Activated CD4-positive, alpha-beta memory T cell treated with anti-CD3 and anti-CD28 coated beads for 36 hours (primary cell): Measurements from ENCODE around the gene TOMM20. TPM values are rescaled to one million over a fixed set of nuclear protein-coding genes. Genes with fewer than 3 reads are reported as not detected.
A peak's percentile ranks its signal among the peaks of the same experiment; 100 is the strongest.

ENCODE experiments used
- CTCF ChIA-PET: fragments of 350-600 bp; sonication (Branson Sonifier 250); formaldehyde crosslinking; loops from one replicate; lab custom pipeline; 2021; ENCODE audit warnings: antibody characterized with exemption, inconsistent platforms; lab: Charles Lee
- POLR2A ChIA-PET: fragments of 350-600 bp; sonication (Branson Sonifier 250); formaldehyde crosslinking; loops from one replicate; lab custom pipeline; 2021; ENCODE audit warnings: antibody characterized with exemption; lab: Charles Lee
- DNase-seq: peaks from one replicate; pipeline ENCODE4 v3.0.0-alpha.2; 2020
- H3K27ac Mint-ChIP-seq: one replicate; pipeline ENCODE4 v1.8.0; 2021; ENCODE audit warnings: mixed read lengths
- H3K27me3 Mint-ChIP-seq: one replicate; pipeline ENCODE4 v1.8.0; 2021; ENCODE audit warnings: mixed read lengths
- H3K36me3 Mint-ChIP-seq: one replicate; pipeline ENCODE4 v1.8.0; 2021; ENCODE audit warnings: mixed read lengths
- H3K4me1 Mint-ChIP-seq: one replicate; pipeline ENCODE4 v1.8.0; 2021; ENCODE audit warnings: low read depth, mixed read lengths
- H3K4me3 Mint-ChIP-seq: one replicate; pipeline ENCODE4 v1.8.0; 2021; ENCODE audit warnings: mild to moderate bottlenecking, mixed read lengths
- H3K9me3 Mint-ChIP-seq: one replicate; pipeline ENCODE4 v1.8.0; 2021; ENCODE audit warnings: mixed read lengths
- intact Hi-C: fragments of 100-400 bp; cut with micrococcal nuclease; formaldehyde crosslinking; loops from one replicate; pipeline ENCODE4 v1.15.1; 2023
- total RNA-seq, 2 experiments: library from RNA; stranded (reverse); gene quantifications; one replicate each; pipeline ENCODE4 v1.2.3, GENCODE V29; 2021

Gene TOMM20
- total RNA-seq, 2 experiments from 2014 or later = 127 to 142 TPM

DNA sequence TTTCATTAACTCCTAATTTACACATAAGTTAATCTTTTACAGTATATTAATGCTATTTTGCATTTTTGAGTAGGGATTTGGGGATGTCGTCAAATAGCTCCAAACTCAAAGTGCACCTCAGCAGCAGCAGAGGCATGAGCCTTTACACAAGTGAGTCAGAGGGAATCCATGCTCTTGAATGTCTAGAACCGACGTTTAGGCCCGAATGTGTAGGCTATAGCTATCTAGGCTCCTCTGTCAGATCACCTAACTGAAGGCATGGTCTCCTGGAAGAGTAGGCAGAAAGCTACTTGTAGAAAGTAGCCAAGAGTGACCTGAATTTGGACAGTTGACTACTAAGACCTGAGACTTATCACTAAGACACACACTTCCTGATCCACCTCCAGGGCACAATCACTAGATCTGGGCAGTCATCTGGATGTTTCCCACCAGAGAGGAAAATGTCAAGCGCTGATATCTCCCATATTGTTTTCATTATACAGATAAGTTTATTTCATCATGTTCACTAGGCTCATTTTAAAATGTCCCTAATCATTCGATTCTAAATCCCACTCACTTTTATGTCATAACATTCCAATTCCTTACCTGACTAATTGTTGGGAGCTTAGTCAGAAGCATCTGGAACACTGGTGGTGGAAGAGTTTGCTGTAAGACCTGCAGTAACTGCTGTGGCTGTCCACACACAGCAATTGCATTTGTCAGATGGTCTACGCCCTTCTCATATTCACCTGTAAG is 15.3 kb downstream of the TOMM20 start:
- Mint-ChIP-seq H3K27ac (no peak overlapping the region), H3K36me3 (peaks cover 58% of the 10 kb centered on the region), H3K4me3 (no peak overlapping the region), H3K4me1 (peaks cover 13% of the 10 kb centered on the region), H3K27me3 (no peaks in the 10 kb centered on the region), H3K9me3 (no peaks in the 10 kb centered on the region)
- intact Hi-C loops = no loop called here
- ChIA-PET CTCF (interaction anchor here (0.6 kb wide), 1 partner anchor 44 kb away, joined by 3 read pairs; no protein-coding TSS in a partner anchor), POLR2A (no interaction called here)
- DNase-seq = no peak

GRCh38 chr1:235112297-235113182 is 16.1 kb downstream of the TOMM20 start:
- H3K4me3 Mint-ChIP-seq = no peak overlapping the region
- H3K36me3 Mint-ChIP-seq = peaks cover 55% of the 10 kb centered on the region
- ChIA-PET CTCF (interaction anchor here (0.6 kb wide), 1 partner anchor 45 kb away, joined by 3 read pairs; no protein-coding TSS in a partner anchor), POLR2A (no interaction called here)
- H3K4me1 Mint-ChIP-seq = peaks cover 13% of the 10 kb centered on the region
- no peaks in the 10 kb centered on the region for H3K9me3 Mint-ChIP-seq
- no peaks in the 10 kb centered on the region for H3K27me3 Mint-ChIP-seq
- intact Hi-C loops = no loop called here
- DNase-seq = no peak
- H3K27ac Mint-ChIP-seq = no peak overlapping the region

- Mint-ChIP-seq H3K27me3 (no peaks in the 10 kb centered on the region), H3K36me3 (peaks cover 63% of the 10 kb centered on the region), H3K4me1 (peaks cover 22% of the 10 kb centered on the region), H3K27ac (no peak overlapping the region), H3K4me3 (no peak overlapping the region), H3K9me3 (no peaks in the 10 kb centered on the region)
- no peak for DNase-seq
- ChIA-PET POLR2A (no interaction called here), CTCF (no interaction called here)
- intact Hi-C loops = no loop called here
These were observed 17.5 kb downstream of the TOMM20 start for GRCh38 chr1:235111107-235111506.

GRCh38 chr1:235108876-235109275 is 19.8 kb downstream of the TOMM20 start:
- no peaks in the 10 kb centered on the region for H3K27me3 Mint-ChIP-seq
- H3K4me3 Mint-ChIP-seq = no peak overlapping the region
- ChIA-PET POLR2A (no interaction called here), CTCF (interaction anchor here (0.6 to 1.2 kb wide), 3 partner anchors 16 to 621 kb away, joined by 3 to 4 read pairs (median 3); no protein-coding TSS in a partner anchor)
- peaks cover 40% of the 10 kb centered on the region for H3K4me1 Mint-ChIP-seq
- no peaks in the 10 kb centered on the region for H3K9me3 Mint-ChIP-seq
- H3K27ac Mint-ChIP-seq = no peak overlapping the region
- intact Hi-C loops = loop anchor here (5.0 kb wide), 1 partner anchor 218 kb away; the partner anchor contains the start of genes ARID4B and GGPS1
- H3K36me3 Mint-ChIP-seq = peaks cover 52% of the 10 kb centered on the region
- no peak for DNase-seq

DNA sequence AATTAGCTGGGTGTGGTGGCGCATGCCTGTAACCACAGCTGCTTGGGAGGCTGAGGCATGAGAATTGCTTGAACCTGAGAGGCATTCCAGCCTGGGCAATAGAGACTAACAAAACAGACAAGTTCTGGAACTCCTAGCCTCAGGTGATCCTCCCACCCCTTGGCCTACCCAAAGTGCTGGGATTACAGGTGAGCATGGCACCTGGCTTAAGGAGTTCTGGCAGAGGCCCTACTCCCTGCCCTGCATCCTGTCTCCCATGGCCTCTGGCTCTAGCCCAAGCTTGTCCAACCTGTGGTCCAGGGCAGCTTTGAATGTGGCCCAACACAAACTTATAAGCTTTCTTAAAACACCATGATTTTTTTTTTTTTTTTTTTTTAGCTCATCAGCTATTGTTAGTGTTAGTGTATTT is 20.4 kb downstream of the TOMM20 start:
- Mint-ChIP-seq H3K36me3 (peaks cover 48% of the 10 kb centered on the region), H3K27ac (no peak overlapping the region), H3K4me1 (peaks cover 43% of the 10 kb centered on the region), H3K9me3 (no peaks in the 10 kb centered on the region), H3K27me3 (no peaks in the 10 kb centered on the region), H3K4me3 (no peak overlapping the region)
- no peak for DNase-seq
- CTCF ChIA-PET = interaction anchor here (0.6 to 1.2 kb wide), 3 partner anchors 15 to 621 kb away, joined by 3 to 4 read pairs (median 3); no protein-coding TSS in a partner anchor
- intact Hi-C loops = loop anchor here (5.0 kb wide), 1 partner anchor 219 kb away; the partner anchor contains the start of genes ARID4B and GGPS1
- POLR2A ChIA-PET = interaction anchor here (0.6 kb wide), 1 partner anchor 600 kb away, joined by 3 read pairs; no protein-coding TSS in a partner anchor

GRCh38 chr1:235107368-235108184 is 21.1 kb downstream of the TOMM20 start:
- ChIA-PET CTCF (interaction anchor here (1.0 to 1.2 kb wide), 2 partner anchors 14 to 16 kb away, joined by 3 read pairs; no protein-coding TSS in a partner anchor), POLR2A (interaction anchor here (0.6 kb wide), 1 partner anchor 599 kb away, joined by 3 read pairs; no protein-coding TSS in a partner anchor)
- Mint-ChIP-seq H3K36me3 (peaks cover 42% of the 10 kb centered on the region), H3K4me1 (peaks cover 47% of the 10 kb centered on the region), H3K9me3 (no peaks in the 10 kb centered on the region), H3K27ac (no peak overlapping the region), H3K4me3 (no peak overlapping the region), H3K27me3 (no peaks in the 10 kb centered on the region)
- intact Hi-C loops = loop anchor here (5.0 kb wide), 1 partner anchor 220 kb away; the partner anchor contains the start of genes ARID4B and GGPS1
- DNase-seq = no peak

GRCh38 chr1:235106457-235106856 is 22.2 kb downstream of the TOMM20 start:
- intact Hi-C loops = loop anchor here (5.0 kb wide), 1 partner anchor 221 kb away; the partner anchor contains the start of genes ARID4B and GGPS1
- Mint-ChIP-seq H3K36me3 (peaks cover 39% of the 10 kb centered on the region), H3K4me3 (no peak overlapping the region), H3K27me3 (no peaks in the 10 kb centered on the region), H3K9me3 (no peaks in the 10 kb centered on the region), H3K27ac (peak overlapping the region; percentile 50), H3K4me1 (peaks cover 49% of the 10 kb centered on the region)
- no peak for DNase-seq
- ChIA-PET POLR2A (interaction anchor here (0.7 kb wide), 1 partner anchor 847 kb away, joined by 3 read pairs; no protein-coding TSS in a partner anchor), CTCF (interaction anchor here (0.6 to 5.1 kb wide), 4 partner anchors 13 to 309 kb away, joined by 3 to 52 read pairs (median 4); no protein-coding TSS in a partner anchor)

- Mint-ChIP-seq H3K9me3 (no peaks in the 10 kb centered on the region), H3K27ac (peak overlapping the region; percentile 68), H3K27me3 (no peaks in the 10 kb centered on the region), H3K4me1 (peaks cover 39% of the 10 kb centered on the region), H3K4me3 (peak overlapping the region; percentile 67), H3K36me3 (peaks cover 28% of the 10 kb centered on the region)
- ChIA-PET CTCF (interaction anchor here (0.6 to 5.1 kb wide), 27 partner anchors 9 to 605 kb away, joined by 3 to 52 read pairs (median 3); partner anchors contain the start of gene RBM34), POLR2A (interaction anchor here (0.8 to 1.5 kb wide), 8 partner anchors 20 to 501 kb away, joined by 3 to 7 read pairs (median 5); partner anchors contain the start of genes RBM34 and TOMM20)
- DNase-seq = peak; percentile 40
- intact Hi-C loops = loop anchor here (1.0 to 5.0 kb wide), 3 partner anchors 56 to 222 kb away; partner anchors contain the start of genes ARID4B, GGPS1 and RBM34
These were observed 23.3 kb downstream of the TOMM20 start for GRCh38 chr1:235105051-235106043.

- H3K27me3 Mint-ChIP-seq = no peaks in the 10 kb centered on the region
- POLR2A ChIA-PET = interaction anchor here (1.3 kb wide), 1 partner anchor 24 kb away, joined by 3 read pairs; no protein-coding TSS in a partner anchor
- H3K9me3 Mint-ChIP-seq = no peaks in the 10 kb centered on the region
- no peak overlapping the region for H3K27ac Mint-ChIP-seq
- H3K36me3 Mint-ChIP-seq = peaks cover 12% of the 10 kb centered on the region
- H3K4me1 Mint-ChIP-seq = peaks cover 36% of the 10 kb centered on the region
- CTCF ChIA-PET = interaction anchor here (0.6 to 5.1 kb wide), 6 partner anchors 9 to 603 kb away, joined by 3 to 52 read pairs (median 5); partner anchors contain the start of gene RBM34
- intact Hi-C loops = loop anchor here (5.0 kb wide), 1 partner anchor 399 kb away; the partner anchor contains the start of gene B3GALNT2
- H3K4me3 Mint-ChIP-seq = peak overlapping the region; percentile 9
- no peak for DNase-seq
These were observed 25.6 kb downstream of the TOMM20 start for GRCh38 chr1:235102993-235103411.

GRCh38 chr1:235102259-235102582 is 26.4 kb downstream of the TOMM20 start:
- CTCF ChIA-PET = interaction anchor here (0.9 to 5.1 kb wide), 2 partner anchors 9 to 313 kb away, joined by 3 to 52 read pairs; no protein-coding TSS in a partner anchor
- peaks cover 8% of the 10 kb centered on the region for H3K36me3 Mint-ChIP-seq
- no peak for DNase-seq
- POLR2A ChIA-PET = no interaction called here
- intact Hi-C loops = loop anchor here (5.0 kb wide), 1 partner anchor 400 kb away; the partner anchor contains the start of gene B3GALNT2
- H3K27ac Mint-ChIP-seq = no peak overlapping the region
- H3K9me3 Mint-ChIP-seq = no peaks in the 10 kb centered on the region
- H3K4me1 Mint-ChIP-seq = peaks cover 36% of the 10 kb centered on the region
- H3K27me3 Mint-ChIP-seq = no peaks in the 10 kb centered on the region
- H3K4me3 Mint-ChIP-seq = no peak overlapping the region
